Loucy (cell line): ENCODE results near the gene CRYGS.

Experiments
- CTCF ChIP-seq: fragments of 200-600 bp; sonication (generic); conservative IDR thresholded peaks from 2 replicates; pipeline ENCODE4 v1.5.1; 2014; ENCODE audit warnings: mild to moderate bottlenecking, antibody characterized with exemption, low read length
- EZH2phosphoT487 ChIP-seq: fragments of 200-600 bp; IDR thresholded peaks from 2 replicates; pipeline ENCODE4 v1.6.1; 2018; ENCODE audit warnings: antibody characterized with exemption, mild to moderate bottlenecking, moderate library complexity, borderline replicate concordance

- TF ChIP-seq CTCF = no peak
- TF ChIP-seq EZH2phosphoT487 = no peak
These were observed 49.7 kb upstream of the CRYGS start for GRCh38 chr3:186593862-186594261.
